ENCODE measurements around the gene CLCA2.

- no peak for TF ChIP-seq GABPA (IDR thresholded peaks at IDR 0.05; ENCODE audit: borderline replicate concordance, insufficient read depth, low read length)
- TF ChIP-seq NRF1 (IDR thresholded peaks at IDR 0.05; ENCODE audit: low read depth, low read length) = no peak
- TF ChIP-seq TAF1 (IDR thresholded peaks at IDR 0.05; ENCODE audit: low read depth, low read length) = no peak
Measured at GRCh38 chr1:86505564-86505902, 81.6 kb downstream of the CLCA2 start.

Measured in H1 (cell line).